HAP-1 (cell line): ENCODE results near the gene ARMH4.

Source experiments
- DNase-seq, 2 experiments: peaks; one replicate each; pipeline ENCODE4 v3.0.0-alpha.2; 2016 to 2020; ENCODE audit warnings: low spot score in 2 of 2
- H3K27me3 ChIP-seq: fragments of 250-450 bp; sonication (Bioruptor Pico); 2 replicates; pipeline ENCODE4 v1.5.1; 2020; ENCODE audit warnings: low read depth, mild to moderate bottlenecking, moderate library complexity
- H3K36me3 ChIP-seq: fragments of 250-450 bp; sonication (Bioruptor Pico); replicated peaks from 2 replicates; pipeline ENCODE4 v1.5.1; 2020; ENCODE audit warnings: mild to moderate bottlenecking
- H3K4me1 ChIP-seq: fragments of 250-450 bp; sonication (Bioruptor Pico); 2 replicates; pipeline ENCODE4 v1.5.1; 2020; ENCODE audit warnings: mild to moderate bottlenecking
- H3K4me3 ChIP-seq: fragments of 250-450 bp; sonication (Bioruptor Pico); 2 replicates; pipeline ENCODE4 v1.5.1; 2020; ENCODE audit warnings: mild to moderate bottlenecking, moderate library complexity
- H3K9me3 ChIP-seq: fragments of 250-450 bp; sonication (Bioruptor Pico); 2 replicates; pipeline ENCODE4 v1.5.1; 2020; ENCODE audit warnings: mild to moderate bottlenecking, moderate library complexity
- in situ Hi-C: fragments of 300-500 bp; cut with MboI; formaldehyde crosslinking; loops from 3 replicates; pipeline ENCODE4 v1.14.3; 2020; ENCODE audit warnings: low sequenced_read_pairs, inconsistent platforms, mixed read lengths

The ARMH4 gene

DNA sequence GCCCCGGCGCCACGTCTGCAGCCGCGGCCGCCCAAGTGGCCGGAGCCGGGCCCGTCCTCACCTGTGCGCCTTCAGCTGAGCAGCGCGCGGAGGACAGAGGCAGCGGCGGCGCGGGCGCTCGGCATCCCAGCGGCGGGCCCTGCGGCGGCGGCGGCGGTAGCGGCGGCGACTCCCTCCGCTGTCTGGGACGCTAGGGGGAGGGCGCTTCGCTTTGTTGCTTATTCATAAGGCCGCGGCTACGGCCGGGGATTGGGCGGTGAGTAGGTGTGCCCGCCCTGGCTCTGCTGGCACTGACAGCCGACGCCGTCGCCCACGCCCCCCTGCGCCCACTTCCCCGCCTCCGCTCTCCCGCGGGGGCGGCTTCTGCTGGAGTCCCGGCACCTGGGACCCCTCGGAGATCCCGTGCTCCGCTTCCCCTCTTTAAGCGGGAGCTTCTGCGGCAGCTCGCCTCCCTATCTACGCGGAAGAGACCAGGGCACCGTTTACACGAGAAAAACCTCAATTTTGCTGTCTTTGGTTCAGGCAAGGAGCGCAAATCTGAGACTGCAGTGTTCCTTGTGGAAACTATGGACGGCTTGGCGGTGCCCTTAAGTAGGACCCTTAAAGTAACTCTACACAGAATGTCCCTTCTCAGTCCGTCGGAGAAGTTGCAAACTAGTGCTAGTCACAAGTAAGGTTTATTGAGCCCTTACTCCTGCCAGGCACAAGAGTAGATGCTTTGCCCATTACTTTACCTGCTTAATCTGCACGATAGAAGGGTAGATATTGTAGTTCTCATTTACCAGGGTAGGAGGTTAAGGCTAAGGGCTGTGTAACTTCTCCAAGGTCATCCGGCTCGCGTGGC is at the start of gene ARMH4:
TSS of gene ARMH4 (minus strand) at position 200 of the 844 bp plus-strand sequence. CDS start 12,855 bp downstream, outside the sequence.
- DNase-seq: peak; percentile 85 to 93
- Histone ChIP-seq H3K4me3 (peak within 1 kb of the TSS; percentile 58), H3K4me1 (peaks cover 21% of the 10 kb centered on the region), H3K36me3 (no peaks in the 10 kb centered on the region), H3K27me3 (no peaks in the 10 kb centered on the region), H3K9me3 (peaks cover 3% of the 10 kb centered on the region; the same call in 1 of the 2 replicates)
- in situ Hi-C loops: no loop called here

DNA sequence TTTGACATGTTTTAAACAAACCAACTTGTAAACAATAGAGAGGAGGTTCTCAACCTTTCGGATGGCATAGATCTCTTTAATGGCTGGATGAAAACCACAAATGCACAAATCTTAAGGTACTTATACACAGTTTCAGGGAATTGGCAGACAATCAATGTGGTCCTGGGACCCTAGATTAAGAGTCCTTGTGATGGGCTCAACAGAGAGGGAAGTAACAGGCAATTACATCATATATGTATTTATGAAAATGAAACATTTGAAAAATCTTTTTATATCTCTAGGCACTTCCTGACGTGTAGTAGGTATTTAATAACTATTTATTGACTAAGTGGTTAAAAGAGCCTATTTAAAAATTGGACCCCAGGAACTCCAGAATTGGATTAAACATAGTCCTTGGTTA is 48.8 kb upstream of the ARMH4 start:
- in situ Hi-C loops: no loop called here

GRCh38 chr14:58200480-58200841 is 48.4 kb upstream of the ARMH4 start:
- Histone ChIP-seq H3K27me3 (no peaks in the 10 kb centered on the region), H3K4me3 (peak overlapping the region; percentile 95), H3K4me1 (peaks cover 10% of the 10 kb centered on the region), H3K9me3 (no peaks in the 10 kb centered on the region), H3K36me3 (no peaks in the 10 kb centered on the region)
- no peak for DNase-seq
- in situ Hi-C loops: no loop called here

More for the DNA sequence above, 48.8 kb upstream of the ARMH4 start:
- Histone ChIP-seq H3K27me3 (no peaks in the 10 kb centered on the region), H3K36me3 (no peaks in the 10 kb centered on the region), H3K9me3 (no peaks in the 10 kb centered on the region), H3K4me1 (peaks cover 10% of the 10 kb centered on the region), H3K4me3 (peak overlapping the region; percentile 95)
- no peak for DNase-seq

- no peaks in the 10 kb centered on the region for H3K27me3 ChIP-seq
- peak; percentile 73 to 93 for DNase-seq
- in situ Hi-C loops: no loop called here
Measured at GRCh38 chr14:58199726-58200479, 47.9 kb upstream of the ARMH4 start, which contains the start of gene ACTR10. TSS of gene ACTR10 (plus strand) at chr14:58200149. CDS start at chr14:58200218, 69 bp downstream.

GRCh38 chr14:58198086-58198485 is 46.1 kb upstream of the ARMH4 start:
- no peaks in the 10 kb centered on the region for H3K9me3 ChIP-seq
- in situ Hi-C loops: no loop called here
- H3K27me3 ChIP-seq: no peaks in the 10 kb centered on the region
- H3K4me3 ChIP-seq: no peak overlapping the region
- H3K36me3 ChIP-seq: no peaks in the 10 kb centered on the region
- H3K4me1 ChIP-seq: peaks cover 10% of the 10 kb centered on the region
- no peak for DNase-seq

More at GRCh38 chr14:58199726-58200479, 47.9 kb upstream of the ARMH4 start, which contains the start of gene ACTR10:
- Histone ChIP-seq H3K9me3 (no peaks in the 10 kb centered on the region), H3K36me3 (no peaks in the 10 kb centered on the region), H3K4me1 (peaks cover 10% of the 10 kb centered on the region), H3K4me3 (peak within 1 kb of the TSS; percentile 95)

GRCh38 chr14:58196198-58196597 is 44.2 kb upstream of the ARMH4 start:
- H3K36me3 ChIP-seq: no peaks in the 10 kb centered on the region
- no peaks in the 10 kb centered on the region for H3K27me3 ChIP-seq
- no peak overlapping the region for H3K4me3 ChIP-seq
- no peak for DNase-seq
- no peaks in the 10 kb centered on the region for H3K9me3 ChIP-seq
- in situ Hi-C loops: no loop called here
- peaks cover 7% of the 10 kb centered on the region for H3K4me1 ChIP-seq

DNA sequence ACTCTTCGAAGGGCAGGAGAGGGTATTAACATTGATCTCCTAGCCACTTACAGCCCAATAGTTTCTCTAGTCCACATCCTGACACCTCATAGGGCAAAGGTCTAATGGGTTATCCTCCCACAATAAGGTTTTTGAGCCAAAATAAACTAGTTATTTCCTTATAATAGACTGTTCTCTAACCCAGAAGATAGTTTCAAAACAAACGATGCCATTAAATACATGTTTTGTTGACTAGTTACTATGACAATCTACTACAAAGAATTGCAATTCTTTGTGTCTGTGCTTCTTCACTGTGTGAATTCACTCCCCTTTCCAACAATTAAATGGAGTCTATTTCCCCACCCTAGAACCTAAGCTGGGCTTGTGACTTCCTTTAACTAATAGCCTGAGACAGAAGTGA is 41.5 kb upstream of the ARMH4 start:
- Histone ChIP-seq H3K36me3 (no peaks in the 10 kb centered on the region), H3K4me3 (no peak overlapping the region), H3K4me1 (no peaks in the 10 kb centered on the region), H3K27me3 (no peaks in the 10 kb centered on the region), H3K9me3 (no peaks in the 10 kb centered on the region)
- in situ Hi-C loops: no loop called here
- DNase-seq: no peak

GRCh38 chr14:58191763-58192601 is 40.0 kb upstream of the ARMH4 start:
- Histone ChIP-seq H3K9me3 (no peaks in the 10 kb centered on the region), H3K4me1 (no peaks in the 10 kb centered on the region), H3K36me3 (no peaks in the 10 kb centered on the region), H3K4me3 (no peak overlapping the region), H3K27me3 (no peaks in the 10 kb centered on the region)
- no peak for DNase-seq
- in situ Hi-C loops: no loop called here

DNA sequence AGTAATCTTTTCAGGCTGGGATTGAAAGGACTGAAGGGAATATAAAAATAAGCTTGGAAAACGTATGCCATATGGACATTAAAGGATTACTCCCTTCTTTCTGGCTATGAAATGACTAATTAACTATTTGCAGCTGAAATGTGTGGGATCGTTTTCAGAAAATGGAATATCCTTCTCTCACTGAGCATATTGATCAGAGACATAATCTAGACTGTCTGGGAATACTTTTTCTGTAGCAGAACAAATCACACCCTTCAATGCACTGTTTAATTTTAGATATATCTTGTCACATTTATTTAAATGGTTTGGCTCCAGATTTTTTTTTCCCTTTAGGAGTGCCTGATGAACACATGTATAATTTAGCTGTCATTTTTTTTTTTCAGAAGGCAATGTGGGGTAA is 37.2 kb upstream of the ARMH4 start:
- Histone ChIP-seq H3K27me3 (no peaks in the 10 kb centered on the region), H3K4me3 (no peak overlapping the region), H3K9me3 (no peaks in the 10 kb centered on the region), H3K4me1 (no peaks in the 10 kb centered on the region), H3K36me3 (no peaks in the 10 kb centered on the region)
- in situ Hi-C loops: no loop called here
- DNase-seq: no peak

- Histone ChIP-seq H3K27me3 (no peaks in the 10 kb centered on the region), H3K36me3 (no peaks in the 10 kb centered on the region), H3K9me3 (no peaks in the 10 kb centered on the region), H3K4me1 (no peaks in the 10 kb centered on the region), H3K4me3 (no peak overlapping the region)
- no peak for DNase-seq
- in situ Hi-C loops: no loop called here
Measured at GRCh38 chr14:58177125-58177524, 25.1 kb upstream of the ARMH4 start.

DNA sequence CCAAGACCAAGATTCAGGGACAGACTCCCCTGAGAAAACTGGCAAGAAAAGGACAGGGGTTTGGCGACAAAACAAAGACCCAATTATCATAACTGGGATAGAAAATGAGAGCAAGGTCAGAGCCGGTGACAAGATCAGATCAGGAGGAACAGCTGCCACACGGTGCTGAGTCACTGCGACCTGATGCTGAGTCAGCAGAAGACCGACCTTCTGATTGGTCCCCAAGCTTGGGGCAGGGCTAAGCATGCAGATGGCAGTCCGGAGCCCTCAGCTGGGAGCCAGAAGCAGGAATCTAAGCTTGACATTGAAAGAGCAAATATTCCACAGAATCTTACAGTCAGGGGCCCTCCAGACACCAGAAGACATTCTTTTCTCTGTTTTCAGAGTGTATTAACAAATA is 19.1 kb upstream of the ARMH4 start:
- Histone ChIP-seq H3K4me1 (peaks cover 8% of the 10 kb centered on the region), H3K36me3 (no peaks in the 10 kb centered on the region), H3K4me3 (no peak overlapping the region), H3K27me3 (no peaks in the 10 kb centered on the region), H3K9me3 (no peaks in the 10 kb centered on the region)
- peak; percentile 81 to 92 for DNase-seq
- in situ Hi-C loops: no loop called here

GRCh38 chr14:58167891-58168290 is 15.9 kb upstream of the ARMH4 start:
- in situ Hi-C loops: no loop called here
- H3K36me3 ChIP-seq: no peaks in the 10 kb centered on the region
- no peaks in the 10 kb centered on the region for H3K27me3 ChIP-seq

GRCh38 chr14:58167057-58167456 is 15.0 kb upstream of the ARMH4 start:
- H3K9me3 ChIP-seq: no peaks in the 10 kb centered on the region
- no peak overlapping the region for H3K4me3 ChIP-seq
- in situ Hi-C loops: no loop called here
- H3K36me3 ChIP-seq: no peaks in the 10 kb centered on the region
- H3K4me1 ChIP-seq: peaks cover 8% of the 10 kb centered on the region
- DNase-seq: no peak
- no peaks in the 10 kb centered on the region for H3K27me3 ChIP-seq

More at GRCh38 chr14:58167891-58168290, 15.9 kb upstream of the ARMH4 start:
- DNase-seq: no peak
- Histone ChIP-seq H3K4me1 (peaks cover 8% of the 10 kb centered on the region), H3K9me3 (no peaks in the 10 kb centered on the region), H3K4me3 (no peak overlapping the region)
